OCI-LY1 (cell line): ENCODE measurements around the gene ANKS6.

Source experiments
- EZH2 ChIP-seq: fragments of 200-600 bp; sonication (generic), shearing (Covaris generic); IDR thresholded peaks from 2 replicates; pipeline ENCODE4 v1.8.0; 2017; ENCODE audit warnings: borderline replicate concordance, mixed run types, mild to moderate bottlenecking, antibody characterized with exemption, low read length, moderate library complexity, mixed read lengths
- TF ChIP-seq, protein P1 (sequence below): fragments of 200-600 bp; sonication (generic), shearing (Covaris generic); IDR thresholded peaks from 2 replicates; pipeline ENCODE4 v1.5.1; 2017; ENCODE audit warnings: mild to moderate bottlenecking, antibody characterized with exemption, low read length, moderate library complexity, mixed read lengths

DNA sequence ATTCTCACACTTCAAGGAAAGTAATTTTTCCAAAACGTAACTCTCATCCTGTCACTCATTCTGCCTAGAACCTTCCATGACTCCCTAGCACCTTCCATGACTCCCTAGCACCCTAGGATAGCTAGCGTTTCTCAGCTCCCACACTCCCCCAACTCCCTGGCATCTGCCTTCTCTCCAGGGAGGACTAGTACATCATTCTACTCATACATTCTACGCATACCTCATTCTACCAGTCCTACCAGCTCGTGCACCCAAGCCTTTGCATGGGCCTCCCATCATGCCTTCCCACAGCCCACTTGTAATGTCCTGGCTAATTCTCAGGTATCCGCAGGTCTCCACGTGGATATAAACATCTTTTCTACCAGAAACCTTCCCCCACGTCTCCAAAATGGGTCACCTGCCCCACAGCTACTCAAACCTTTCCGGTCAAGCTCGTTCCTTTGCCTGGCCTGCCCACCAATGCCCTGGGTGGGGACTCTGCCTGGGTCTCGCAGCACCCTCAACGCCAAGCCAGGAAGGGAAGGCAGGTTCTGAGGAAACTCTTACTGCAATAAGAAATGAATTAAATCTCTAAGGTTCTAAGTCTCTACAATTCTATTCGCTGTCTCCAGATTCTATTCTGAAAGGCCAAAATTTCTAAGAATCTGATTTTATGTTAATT is 930 bp downstream of the ANKS6 start:
- TF ChIP-seq, protein P1, sequence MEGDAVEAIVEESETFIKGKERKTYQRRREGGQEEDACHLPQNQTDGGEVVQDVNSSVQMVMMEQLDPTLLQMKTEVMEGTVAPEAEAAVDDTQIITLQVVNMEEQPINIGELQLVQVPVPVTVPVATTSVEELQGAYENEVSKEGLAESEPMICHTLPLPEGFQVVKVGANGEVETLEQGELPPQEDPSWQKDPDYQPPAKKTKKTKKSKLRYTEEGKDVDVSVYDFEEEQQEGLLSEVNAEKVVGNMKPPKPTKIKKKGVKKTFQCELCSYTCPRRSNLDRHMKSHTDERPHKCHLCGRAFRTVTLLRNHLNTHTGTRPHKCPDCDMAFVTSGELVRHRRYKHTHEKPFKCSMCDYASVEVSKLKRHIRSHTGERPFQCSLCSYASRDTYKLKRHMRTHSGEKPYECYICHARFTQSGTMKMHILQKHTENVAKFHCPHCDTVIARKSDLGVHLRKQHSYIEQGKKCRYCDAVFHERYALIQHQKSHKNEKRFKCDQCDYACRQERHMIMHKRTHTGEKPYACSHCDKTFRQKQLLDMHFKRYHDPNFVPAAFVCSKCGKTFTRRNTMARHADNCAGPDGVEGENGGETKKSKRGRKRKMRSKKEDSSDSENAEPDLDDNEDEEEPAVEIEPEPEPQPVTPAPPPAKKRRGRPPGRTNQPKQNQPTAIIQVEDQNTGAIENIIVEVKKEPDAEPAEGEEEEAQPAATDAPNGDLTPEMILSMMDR: no peak
- no peak for TF ChIP-seq EZH2
